HG02973 (cell line): ENCODE results near the gene UBASH3B.

ENCODE experiments used
- ATAC-seq: cut with Tn5 transposase; IDR thresholded peaks from one replicate; pipeline ENCODE4 v1.9.1; 2021; ENCODE audit warnings: moderate library complexity; ENCODE audit not compliant: unreplicated experiment

The UBASH3B gene

GRCh38 chr11:122707111-122707510 lies 51.6 kb downstream of the UBASH3B start:
- no peak for ATAC-seq

- no peak for ATAC-seq
Measured at GRCh38 chr11:122707901-122708300, 52.4 kb downstream of the UBASH3B start.

- ATAC-seq: no peak
Measured at GRCh38 chr11:122709039-122709760, 53.7 kb downstream of the UBASH3B start.

GRCh38 chr11:122711362-122711761 lies 55.8 kb downstream of the UBASH3B start:
- no peak for ATAC-seq

GRCh38 chr11:122711831-122712381 lies 56.4 kb downstream of the UBASH3B start:
- no peak for ATAC-seq

GRCh38 chr11:122714004-122714403 lies 58.5 kb downstream of the UBASH3B start:
- ATAC-seq: peak; percentile 41

- no peak for ATAC-seq
Measured at GRCh38 chr11:122714484-122714883, 59.0 kb downstream of the UBASH3B start.

GRCh38 chr11:122715548-122716440 lies 60.3 kb downstream of the UBASH3B start:
- ATAC-seq: no peak

- ATAC-seq: peak; percentile 64
Measured at GRCh38 chr11:122717264-122717867, 61.8 kb downstream of the UBASH3B start.

- no peak for ATAC-seq
Measured at GRCh38 chr11:122720107-122720881, 64.8 kb downstream of the UBASH3B start.

GRCh38 chr11:122721201-122721963 lies 65.9 kb downstream of the UBASH3B start:
- ATAC-seq: no peak

GRCh38 chr11:122721964-122722266 lies 66.4 kb downstream of the UBASH3B start:
- no peak for ATAC-seq

- ATAC-seq: no peak
Measured at GRCh38 chr11:122723106-122723505, 67.6 kb downstream of the UBASH3B start.

GRCh38 chr11:122723576-122723975 lies 68.1 kb downstream of the UBASH3B start:
- no peak for ATAC-seq

- ATAC-seq: no peak
Measured at GRCh38 chr11:122724520-122724919, 69.0 kb downstream of the UBASH3B start.

GRCh38 chr11:122726028-122726427 lies 70.5 kb downstream of the UBASH3B start:
- no peak for ATAC-seq

- ATAC-seq: peak; percentile 68
Measured at GRCh38 chr11:122727101-122727929, 71.8 kb downstream of the UBASH3B start.

- no peak for ATAC-seq
Measured at GRCh38 chr11:122728561-122728960, 73.0 kb downstream of the UBASH3B start.

- ATAC-seq: no peak
Measured at GRCh38 chr11:122729139-122729538, 73.6 kb downstream of the UBASH3B start.
